VCaP (cell line): ENCODE results near the gene TOP3A.

ENCODE experiments used
- H3K27ac ChIP-seq: fragments of 450-650 bp; 2 replicates; pipeline ENCODE4 v1.5.1; 2017
- CTCF ChIP-seq: fragments of 450-650 bp; conservative IDR thresholded peaks from 2 replicates; pipeline ENCODE4 v1.5.1; 2017; ENCODE audit warnings: mild to moderate bottlenecking, moderate library complexity

Gene TOP3A

GRCh38 chr17:18238299-18238698 is 76.5 kb downstream of the TOP3A start:
- H3K27ac ChIP-seq = no peak overlapping the region
- no peak for TF ChIP-seq CTCF

- H3K27ac ChIP-seq = no peak overlapping the region
Measured at GRCh38 chr17:18237461-18237860, 77.3 kb downstream of the TOP3A start.

GRCh38 chr17:18236494-18236893 is 78.3 kb downstream of the TOP3A start:
- no peak overlapping the region for H3K27ac ChIP-seq
- TF ChIP-seq CTCF = no peak

More at GRCh38 chr17:18237461-18237860, 77.3 kb downstream of the TOP3A start:
- TF ChIP-seq CTCF = no peak

GRCh38 chr17:18235743-18236256 is 79.0 kb downstream of the TOP3A start:
- no peak overlapping the region for H3K27ac ChIP-seq
- no peak for TF ChIP-seq CTCF

GRCh38 chr17:18234853-18235380 is 79.9 kb downstream of the TOP3A start:
- no peak for TF ChIP-seq CTCF
- H3K27ac ChIP-seq = no peak overlapping the region

GRCh38 chr17:18233803-18234518 is 80.8 kb downstream of the TOP3A start:
- TF ChIP-seq CTCF = no peak
- H3K27ac ChIP-seq = no peak overlapping the region

GRCh38 chr17:18231164-18231563 is 83.6 kb downstream of the TOP3A start:
- no peak overlapping the region for H3K27ac ChIP-seq
- TF ChIP-seq CTCF = no peak
